Natural killer cell treated with Interleukin-12 subunit alpha and Interleukin-12 subunit beta and Interleukin-15 and Interleukin-18, amount 100 ng/mL, for 72 hours (primary cell): ENCODE data around the gene MYO9A. TPM values are rescaled to one million over a fixed set of nuclear protein-coding genes. Genes with fewer than 3 reads are reported as not detected.

Source experiments
- ATAC-seq, 2 donors: fragments of 150-1000 bp; cut with Tn5 transposase in 1 of 2; sonication (Bioruptor Pico), chemical (Tn5 transposase) in 1 of 2; 2 replicates each; pipeline ENCODE4 v1.10.0; 2021
- DNase-seq: peaks from one replicate; pipeline ENCODE4 v3.0.0; 2022; ENCODE audit warnings: low spot score
- H3K27ac Mint-ChIP-seq, 2 donors: 1 replicate in 1 of 2; 2 replicates in 1 of 2; pipeline ENCODE4 v1.8.0; 2022; ENCODE audit warnings: mixed read lengths in 2 of 2, mild to moderate bottlenecking in 1 of 2, moderate library complexity in 1 of 2
- H3K27me3 Mint-ChIP-seq, 2 donors: 1 replicate in 1 of 2; 2 replicates in 1 of 2; pipeline ENCODE4 v1.8.0; 2022; ENCODE audit warnings: mixed read lengths in 2 of 2
- H3K36me3 Mint-ChIP-seq: one replicate; pipeline ENCODE4 v1.8.0; 2022; ENCODE audit warnings: mixed read lengths
- H3K4me1 Mint-ChIP-seq, 2 donors: 1 replicate in 1 of 2; 2 replicates in 1 of 2; pipeline ENCODE4 v1.8.0; 2022; ENCODE audit warnings: low read depth in 2 of 2, mixed read lengths in 2 of 2, mild to moderate bottlenecking in 1 of 2
- H3K4me3 Mint-ChIP-seq: one replicate; pipeline ENCODE4 v1.8.0; 2022; ENCODE audit warnings: mixed read lengths
- H3K9me3 Mint-ChIP-seq: 2 replicates; pipeline ENCODE4 v1.8.0; 2022; ENCODE audit warnings: mixed read lengths
- total RNA-seq, 2 donors: library from RNA; stranded (reverse); gene quantifications; one replicate each; pipeline ENCODE4 v1.2.3, GENCODE V29; 2022

The MYO9A gene
- total RNA-seq, 2 donors from 2014 or later = 16.3 to 19.8 TPM

DNA sequence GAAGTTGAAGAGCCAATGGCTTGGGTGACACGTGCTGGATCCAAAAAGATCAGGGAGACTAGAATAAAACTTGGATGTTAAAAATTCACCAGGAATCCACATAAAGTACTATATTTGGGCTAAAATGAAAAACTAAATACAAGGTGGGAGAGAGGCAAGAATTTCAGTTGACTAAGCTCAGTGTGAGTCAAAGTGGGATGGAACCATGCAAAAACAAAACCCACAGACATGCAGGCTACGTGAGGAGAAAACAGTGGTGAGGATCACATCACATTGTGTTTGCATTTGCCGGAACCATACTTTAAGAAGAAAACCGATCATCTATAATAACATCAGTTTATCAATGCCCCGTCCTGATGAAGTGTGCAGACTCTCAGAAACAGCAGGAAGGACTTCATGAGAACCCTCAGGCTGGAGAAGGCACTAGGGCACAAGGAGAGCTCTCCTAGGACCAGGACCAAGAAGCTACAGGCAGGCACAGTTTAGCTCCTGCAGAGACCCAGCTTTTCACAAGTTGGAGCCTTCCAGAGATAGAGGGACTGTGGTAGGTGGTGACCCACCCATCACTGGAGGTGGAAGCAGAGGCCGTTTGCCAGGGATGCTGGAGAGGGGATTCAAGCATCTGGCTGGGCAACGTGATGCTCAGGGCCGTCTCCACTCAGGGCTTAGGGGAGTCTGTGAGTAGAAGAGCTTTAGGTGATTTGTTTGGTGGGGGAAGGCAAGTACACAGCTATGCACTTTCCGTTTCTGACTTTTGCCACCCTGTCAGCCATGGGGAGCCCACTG lies 336.6 kb downstream of the MYO9A start:
- peaks cover 3 to 14% of the 10 kb centered on the region in 2 donors for H3K4me1 Mint-ChIP-seq
- no peaks in the 10 kb centered on the region for H3K9me3 Mint-ChIP-seq
- H3K4me3 Mint-ChIP-seq = peak overlapping the region; percentile 20
- no peak for DNase-seq
- peak; percentile 4 to 65 for ATAC-seq
- H3K36me3 Mint-ChIP-seq = no peaks in the 10 kb centered on the region
- H3K27me3 Mint-ChIP-seq = peaks cover 18 to 24% of the 10 kb centered on the region in 2 donors
- H3K27ac Mint-ChIP-seq = no peak overlapping the region

- no peaks in the 10 kb centered on the region for H3K36me3 Mint-ChIP-seq
- H3K27me3 Mint-ChIP-seq = peaks cover 10 to 21% of the 10 kb centered on the region in 2 donors
- peak in 1 of 2 donors; percentile 45 for ATAC-seq
- no peak overlapping the region for H3K4me3 Mint-ChIP-seq
- H3K4me1 Mint-ChIP-seq = peaks cover 3 to 14% of the 10 kb centered on the region in 2 donors
- H3K27ac Mint-ChIP-seq = peak overlapping the region in 1 of 2 donors; percentile 9
- no peaks in the 10 kb centered on the region for H3K9me3 Mint-ChIP-seq
- no peak for DNase-seq
Observed at GRCh38 chr15:71780115-71780976, 337.6 kb downstream of the MYO9A start.

GRCh38 chr15:71779073-71779797 lies 338.7 kb downstream of the MYO9A start:
- Mint-ChIP-seq H3K4me3 (no peak overlapping the region), H3K9me3 (no peaks in the 10 kb centered on the region), H3K27me3 (peaks cover 10 to 21% of the 10 kb centered on the region in 2 donors), H3K36me3 (no peaks in the 10 kb centered on the region), H3K27ac (no peak overlapping the region), H3K4me1 (peaks cover 3 to 14% of the 10 kb centered on the region in 2 donors)
- DNase-seq = no peak
- ATAC-seq = no peak

- Mint-ChIP-seq H3K4me1 (peaks cover 3 to 14% of the 10 kb centered on the region in 2 donors), H3K4me3 (no peak overlapping the region), H3K27me3 (peaks cover 10 to 18% of the 10 kb centered on the region in 2 donors), H3K27ac (no peak overlapping the region), H3K36me3 (no peaks in the 10 kb centered on the region), H3K9me3 (no peaks in the 10 kb centered on the region)
- ATAC-seq = peak; percentile 4 to 25
- no peak for DNase-seq
Observed at GRCh38 chr15:71777216-71777943, 340.6 kb downstream of the MYO9A start.

- H3K4me3 Mint-ChIP-seq = no peak overlapping the region
- ATAC-seq = no peak
- no peaks in the 10 kb centered on the region for H3K36me3 Mint-ChIP-seq
- H3K27me3 Mint-ChIP-seq = peaks cover 7 to 19% of the 10 kb centered on the region in 2 donors
- H3K9me3 Mint-ChIP-seq = no peaks in the 10 kb centered on the region
- peaks cover 3 to 13% of the 10 kb centered on the region in 2 donors for H3K4me1 Mint-ChIP-seq
- H3K27ac Mint-ChIP-seq = no peak overlapping the region
- no peak for DNase-seq
Observed at GRCh38 chr15:71776304-71776703, 341.6 kb downstream of the MYO9A start.

- DNase-seq (no peak), ATAC-seq (no peak)
- H3K4me1 Mint-ChIP-seq = peaks cover 3 to 8% of the 10 kb centered on the region in 2 donors
- H3K27ac Mint-ChIP-seq = no peak overlapping the region
- H3K27me3 Mint-ChIP-seq = peaks cover 3 to 17% of the 10 kb centered on the region in 2 donors
- no peaks in the 10 kb centered on the region for H3K9me3 Mint-ChIP-seq
- H3K4me3 Mint-ChIP-seq = no peak overlapping the region
- no peaks in the 10 kb centered on the region for H3K36me3 Mint-ChIP-seq
Observed at GRCh38 chr15:71775856-71776255, 342.1 kb downstream of the MYO9A start.

GRCh38 chr15:71773206-71773859 lies 344.6 kb downstream of the MYO9A start:
- Mint-ChIP-seq H3K4me1 (no peaks in the 10 kb centered on the region), H3K9me3 (no peaks in the 10 kb centered on the region), H3K27ac (no peak overlapping the region), H3K4me3 (no peak overlapping the region), H3K27me3 (peaks cover 0 to 7% of the 10 kb centered on the region in 2 donors), H3K36me3 (no peaks in the 10 kb centered on the region)
- ATAC-seq (no peak), DNase-seq (no peak)

Other genes with a start within 250 kb of the MYO9A start
- gene SENP8, start 253 bp upstream of the MYO9A start, total RNA-seq = 1 to 10 TPM in 1 of 2 donors, under 1 TPM in 1; 0.84 to 1.6 TPM
- not detected for gene GRAMD2A, start 79.6 kb upstream of the MYO9A start, total RNA-seq
- gene PKM, start 113.0 kb upstream of the MYO9A start, total RNA-seq = 1,000 to 10,000 TPM; 2,229 to 3,912 TPM
- 10 to 100 TPM; 48.5 to 80.9 TPM for gene PARP6, start 154.4 kb upstream of the MYO9A start, total RNA-seq
- gene CELF6, start 202.0 kb upstream of the MYO9A start, total RNA-seq = under 1 TPM; 0.92 to 1.00 TPM